ENCODE measurements around the gene DNAH5.

The DNAH5 gene

DNA sequence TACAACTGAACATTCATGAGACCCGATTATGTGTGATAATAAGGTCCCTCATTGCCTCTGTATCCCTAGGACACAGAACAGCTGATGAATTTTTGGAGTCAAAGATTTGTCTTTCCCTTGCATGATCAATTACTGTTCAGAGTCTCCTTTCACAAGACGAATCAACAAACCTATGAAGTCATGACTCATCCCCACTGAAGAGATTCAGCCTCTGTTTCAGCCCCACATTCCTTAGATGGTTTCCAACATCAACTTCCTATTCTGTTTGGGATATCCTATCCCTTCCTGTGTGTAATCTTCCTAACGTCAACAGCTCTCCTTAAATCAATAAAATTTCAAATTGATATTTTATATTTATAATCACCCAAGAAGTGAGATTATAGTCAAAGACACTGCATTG is 199.0 kb downstream of the DNAH5 start:
- no peak overlapping the region for H3K9ac ChIP-seq (ENCODE audit: low read length)

DNA sequence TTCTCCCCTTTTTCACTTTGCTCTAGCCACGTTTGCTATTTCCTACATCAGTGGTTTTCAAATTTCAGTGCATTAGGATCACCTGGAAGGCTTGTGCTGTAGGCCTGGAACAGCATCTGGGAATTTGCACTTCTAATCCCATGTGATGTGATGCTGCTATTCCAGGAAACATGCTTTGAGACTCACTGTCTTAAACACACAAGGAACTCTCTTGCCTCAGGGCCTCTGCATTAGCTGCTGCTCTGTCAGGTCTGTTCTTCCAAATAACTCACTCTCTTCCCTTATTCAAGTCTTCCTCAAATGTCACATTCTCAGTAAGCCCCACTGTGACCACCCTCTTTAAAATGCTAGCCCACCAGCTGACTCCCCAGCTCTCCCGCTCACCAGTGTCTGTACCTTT is 204.0 kb downstream of the DNAH5 start:
- Histone ChIP-seq H3K4me3 (ENCODE audit: low read length) (no peak overlapping the region), H3K27me3 (ENCODE audit: control insufficient read depth, insufficient read depth, low read length) (no peaks in the 10 kb centered on the region), H3K4me1 (ENCODE audit: control insufficient read depth, insufficient read depth, low read length) (no peaks in the 10 kb centered on the region), H3K9ac (ENCODE audit: low read length) (no peak overlapping the region), H3K9me3 (ENCODE audit: control insufficient read depth, low read length) (no peaks in the 10 kb centered on the region), H3K36me3 (ENCODE audit: control insufficient read depth, insufficient read depth, low read length) (no peaks in the 10 kb centered on the region)

More for the DNA sequence above, 199.0 kb downstream of the DNAH5 start:
- H3K36me3 ChIP-seq (ENCODE audit: control insufficient read depth, insufficient read depth, low read length): no peaks in the 10 kb centered on the region
- H3K9me3 ChIP-seq (ENCODE audit: control insufficient read depth, low read length): no peaks in the 10 kb centered on the region
- H3K4me3 ChIP-seq (ENCODE audit: low read length): no peak overlapping the region
- no peaks in the 10 kb centered on the region for H3K27me3 ChIP-seq (ENCODE audit: control insufficient read depth, insufficient read depth, low read length)
- no peaks in the 10 kb centered on the region for H3K4me1 ChIP-seq (ENCODE audit: control insufficient read depth, insufficient read depth, low read length)

DNA sequence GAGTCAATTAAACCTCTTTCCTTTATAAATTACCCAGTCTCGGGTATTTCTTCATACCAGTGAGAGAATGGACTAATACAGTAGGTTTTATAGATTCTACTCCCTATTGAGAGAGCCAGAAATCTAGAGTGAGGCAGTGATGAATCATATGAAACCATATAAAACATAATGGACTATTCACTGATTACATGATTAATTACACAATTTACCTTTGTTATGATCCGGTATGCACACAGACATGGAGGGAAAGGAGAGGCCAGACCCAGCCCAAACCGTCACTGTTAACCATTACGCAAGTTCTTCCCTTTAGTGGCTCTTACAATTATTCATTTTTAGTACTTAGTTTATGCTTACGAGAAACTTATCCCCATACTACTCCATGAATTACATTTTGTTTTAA is 205.0 kb downstream of the DNAH5 start:
- Histone ChIP-seq H3K36me3 (ENCODE audit: control insufficient read depth, insufficient read depth, low read length) (no peaks in the 10 kb centered on the region), H3K4me1 (ENCODE audit: control insufficient read depth, insufficient read depth, low read length) (no peaks in the 10 kb centered on the region), H3K27me3 (ENCODE audit: control insufficient read depth, insufficient read depth, low read length) (no peaks in the 10 kb centered on the region), H3K9ac (ENCODE audit: low read length) (no peak overlapping the region), H3K9me3 (ENCODE audit: control insufficient read depth, low read length) (no peaks in the 10 kb centered on the region), H3K4me3 (ENCODE audit: low read length) (no peak overlapping the region)

DNA sequence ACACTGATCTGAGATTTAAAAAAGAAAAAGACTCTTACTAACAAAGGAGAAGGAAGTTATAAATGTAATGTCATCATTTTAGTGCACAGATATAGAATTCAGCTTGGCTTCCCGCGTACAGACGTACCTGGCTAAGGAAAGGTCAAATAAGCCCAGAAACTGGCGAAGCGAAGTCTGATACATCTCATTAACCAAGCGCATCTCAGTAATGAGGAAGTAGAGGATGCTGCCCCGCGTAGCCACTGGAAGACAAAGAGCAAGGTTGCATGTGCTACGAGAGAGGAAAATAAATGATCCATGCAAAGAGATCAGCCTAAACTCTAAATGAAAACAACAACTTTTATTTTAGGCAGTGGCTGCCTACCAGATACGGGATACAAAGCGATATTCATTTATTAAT is 208.8 kb downstream of the DNAH5 start:
- H3K27me3 ChIP-seq (ENCODE audit: control insufficient read depth, insufficient read depth, low read length): no peaks in the 10 kb centered on the region
- no peaks in the 10 kb centered on the region for H3K9me3 ChIP-seq (ENCODE audit: control insufficient read depth, low read length)
- no peaks in the 10 kb centered on the region for H3K4me1 ChIP-seq (ENCODE audit: control insufficient read depth, insufficient read depth, low read length)
- H3K9ac ChIP-seq (ENCODE audit: low read length): no peak overlapping the region
- no peak overlapping the region for H3K4me3 ChIP-seq (ENCODE audit: low read length)
- no peaks in the 10 kb centered on the region for H3K36me3 ChIP-seq (ENCODE audit: control insufficient read depth, insufficient read depth, low read length)

DNA sequence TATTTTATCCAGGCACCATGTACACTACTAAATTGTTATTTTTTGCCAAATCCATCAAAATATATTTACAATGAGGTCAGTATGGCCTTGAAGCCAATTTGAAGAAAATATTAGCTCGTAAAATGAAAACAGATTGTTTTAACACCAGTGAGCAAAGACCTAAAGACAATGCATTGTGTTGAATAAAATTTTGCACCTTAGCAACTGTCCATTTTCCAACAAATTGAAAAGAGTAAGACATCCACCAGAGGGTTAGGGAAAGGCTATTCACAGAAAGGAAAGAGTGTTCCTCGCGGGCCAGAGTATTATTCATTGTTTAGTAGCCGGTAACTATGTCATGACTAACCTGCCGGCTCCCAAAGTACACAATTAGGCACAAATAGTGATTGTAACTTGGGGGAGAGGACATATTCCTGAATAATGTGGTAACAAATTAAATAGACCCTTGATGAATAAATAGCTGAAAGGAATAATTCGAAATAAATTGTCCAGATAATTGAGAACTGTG is 213.3 kb downstream of the DNAH5 start:
- no peaks in the 10 kb centered on the region for H3K27me3 ChIP-seq (ENCODE audit: control insufficient read depth, insufficient read depth, low read length)
- no peaks in the 10 kb centered on the region for H3K4me1 ChIP-seq (ENCODE audit: control insufficient read depth, insufficient read depth, low read length)
- no peaks in the 10 kb centered on the region for H3K9me3 ChIP-seq (ENCODE audit: control insufficient read depth, low read length)
- no peaks in the 10 kb centered on the region for H3K36me3 ChIP-seq (ENCODE audit: control insufficient read depth, insufficient read depth, low read length)
- H3K9ac ChIP-seq (ENCODE audit: low read length): no peak overlapping the region
- H3K4me3 ChIP-seq (ENCODE audit: low read length): no peak overlapping the region

DNA sequence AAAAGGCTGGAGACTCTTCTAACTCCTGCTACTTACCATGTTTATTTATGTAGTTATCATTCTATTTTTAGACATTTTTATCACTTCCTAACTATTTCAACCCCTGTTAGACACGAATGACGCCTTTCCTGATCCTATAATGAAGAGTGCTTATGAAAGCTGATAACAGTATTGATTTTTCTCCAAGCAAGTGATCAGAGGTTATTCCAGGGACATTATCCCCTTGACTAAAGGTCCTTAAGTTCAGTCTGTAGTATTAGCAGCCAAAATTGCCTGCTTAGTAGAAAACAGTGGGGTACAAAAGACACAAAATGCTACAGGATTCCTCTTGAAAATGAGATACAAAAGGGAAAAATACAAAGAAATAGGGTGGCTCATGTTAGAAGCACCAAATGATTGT is 235.6 kb downstream of the DNAH5 start:
- H3K27me3 ChIP-seq (ENCODE audit: control insufficient read depth, insufficient read depth, low read length): no peaks in the 10 kb centered on the region
- no peak overlapping the region for H3K4me3 ChIP-seq (ENCODE audit: low read length)
- no peak overlapping the region for H3K9ac ChIP-seq (ENCODE audit: low read length)
- H3K36me3 ChIP-seq (ENCODE audit: control insufficient read depth, insufficient read depth, low read length): no peaks in the 10 kb centered on the region
- no peaks in the 10 kb centered on the region for H3K4me1 ChIP-seq (ENCODE audit: control insufficient read depth, insufficient read depth, low read length)
- H3K9me3 ChIP-seq (ENCODE audit: control insufficient read depth, low read length): no peaks in the 10 kb centered on the region

DNA sequence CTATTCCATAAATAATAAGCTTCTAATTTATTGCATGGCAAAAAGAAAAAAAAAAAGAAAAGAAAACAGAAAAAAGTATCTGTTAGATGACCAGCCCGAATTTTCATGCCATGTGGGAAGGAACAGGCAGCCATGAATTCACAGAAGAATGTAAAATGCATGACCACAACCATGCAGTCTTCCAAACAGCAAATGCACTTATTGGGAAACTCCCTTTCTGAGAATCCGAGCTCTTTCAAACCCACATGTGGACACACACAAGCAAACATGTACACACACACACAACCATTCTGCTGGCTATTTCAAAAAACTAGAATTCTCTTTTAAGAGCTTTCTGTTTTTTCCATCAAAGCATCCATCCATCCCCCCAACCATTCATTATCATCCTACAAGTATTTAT is 236.1 kb downstream of the DNAH5 start:
- Histone ChIP-seq H3K27me3 (ENCODE audit: control insufficient read depth, insufficient read depth, low read length) (no peaks in the 10 kb centered on the region), H3K4me3 (ENCODE audit: low read length) (no peak overlapping the region), H3K4me1 (ENCODE audit: control insufficient read depth, insufficient read depth, low read length) (no peaks in the 10 kb centered on the region), H3K9me3 (ENCODE audit: control insufficient read depth, low read length) (no peaks in the 10 kb centered on the region), H3K36me3 (ENCODE audit: control insufficient read depth, insufficient read depth, low read length) (no peaks in the 10 kb centered on the region), H3K9ac (ENCODE audit: low read length) (no peak overlapping the region)

DNA sequence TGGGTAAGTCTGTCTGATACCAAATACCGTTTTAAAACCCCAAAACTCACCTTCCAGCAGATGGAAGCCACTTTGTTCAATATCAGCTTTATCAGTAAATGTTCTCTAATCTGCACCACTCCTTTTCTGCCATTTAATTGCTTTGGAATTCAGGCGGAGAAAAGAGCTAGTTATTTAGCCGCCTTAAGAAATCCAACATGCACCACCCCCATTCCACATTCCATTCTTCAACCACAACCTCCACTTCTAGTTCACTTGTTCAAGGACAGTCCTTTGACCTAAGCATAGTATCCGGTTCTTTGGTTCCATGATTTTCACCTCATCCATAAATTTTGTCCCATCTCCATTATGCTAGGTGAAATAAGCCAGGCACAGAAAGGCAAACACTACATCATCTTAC is 240.1 kb downstream of the DNAH5 start:
- Histone ChIP-seq H3K9me3 (ENCODE audit: control insufficient read depth, low read length) (no peaks in the 10 kb centered on the region), H3K36me3 (ENCODE audit: control insufficient read depth, insufficient read depth, low read length) (no peaks in the 10 kb centered on the region), H3K4me1 (ENCODE audit: control insufficient read depth, insufficient read depth, low read length) (no peaks in the 10 kb centered on the region), H3K27me3 (ENCODE audit: control insufficient read depth, insufficient read depth, low read length) (peaks cover 3% of the 10 kb centered on the region), H3K9ac (ENCODE audit: low read length) (no peak overlapping the region), H3K4me3 (ENCODE audit: low read length) (no peak overlapping the region)

DNA sequence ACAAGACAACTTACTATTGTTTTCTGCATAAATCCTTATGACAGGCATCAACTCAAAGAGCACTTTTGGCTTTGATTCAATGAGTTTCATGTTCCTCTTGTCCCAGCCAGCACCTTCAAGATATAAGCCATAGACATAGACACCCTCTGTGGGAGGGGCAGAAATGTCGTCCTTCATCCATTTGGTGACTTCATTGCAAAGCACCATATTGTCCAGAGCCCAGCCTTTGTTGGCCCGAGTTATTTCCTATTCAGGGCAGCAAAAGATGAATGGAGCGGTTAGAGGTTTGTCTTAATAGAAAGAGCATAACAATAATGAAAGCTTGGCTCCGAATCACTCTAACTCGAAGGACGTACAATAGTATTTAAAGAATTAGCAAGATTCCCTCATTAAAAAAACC is 243.9 kb downstream of the DNAH5 start:
- Histone ChIP-seq H3K36me3 (ENCODE audit: control insufficient read depth, insufficient read depth, low read length) (no peaks in the 10 kb centered on the region), H3K4me1 (ENCODE audit: control insufficient read depth, insufficient read depth, low read length) (no peaks in the 10 kb centered on the region), H3K9me3 (ENCODE audit: control insufficient read depth, low read length) (no peaks in the 10 kb centered on the region), H3K27me3 (ENCODE audit: control insufficient read depth, insufficient read depth, low read length) (peaks cover 3% of the 10 kb centered on the region), H3K4me3 (ENCODE audit: low read length) (no peak overlapping the region), H3K9ac (ENCODE audit: low read length) (no peak overlapping the region)

DNA sequence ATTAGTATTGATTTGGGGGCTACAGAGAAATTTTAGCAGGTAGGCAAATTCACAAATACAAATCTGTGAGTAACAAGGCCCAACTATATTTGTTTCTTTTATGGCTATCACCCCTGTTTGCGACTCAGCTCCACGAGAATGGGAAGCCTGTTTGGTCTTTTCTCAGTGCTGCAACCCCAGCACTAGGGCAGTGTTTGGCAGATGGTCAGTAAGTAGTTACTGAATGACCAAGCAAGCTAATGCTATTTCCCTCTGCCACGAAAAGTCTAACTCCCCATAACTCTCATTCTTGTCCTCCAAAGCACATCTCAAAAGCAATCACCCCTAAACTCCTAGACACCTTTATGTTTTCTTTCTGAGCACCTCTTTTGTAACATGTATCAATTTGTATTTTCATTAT is 245.6 kb downstream of the DNAH5 start:
- Histone ChIP-seq H3K27me3 (ENCODE audit: control insufficient read depth, insufficient read depth, low read length) (peaks cover 3% of the 10 kb centered on the region), H3K36me3 (ENCODE audit: control insufficient read depth, insufficient read depth, low read length) (no peaks in the 10 kb centered on the region), H3K9ac (ENCODE audit: low read length) (no peak overlapping the region), H3K9me3 (ENCODE audit: control insufficient read depth, low read length) (no peaks in the 10 kb centered on the region), H3K4me3 (ENCODE audit: low read length) (no peak overlapping the region), H3K4me1 (ENCODE audit: control insufficient read depth, insufficient read depth, low read length) (no peaks in the 10 kb centered on the region)

DNA sequence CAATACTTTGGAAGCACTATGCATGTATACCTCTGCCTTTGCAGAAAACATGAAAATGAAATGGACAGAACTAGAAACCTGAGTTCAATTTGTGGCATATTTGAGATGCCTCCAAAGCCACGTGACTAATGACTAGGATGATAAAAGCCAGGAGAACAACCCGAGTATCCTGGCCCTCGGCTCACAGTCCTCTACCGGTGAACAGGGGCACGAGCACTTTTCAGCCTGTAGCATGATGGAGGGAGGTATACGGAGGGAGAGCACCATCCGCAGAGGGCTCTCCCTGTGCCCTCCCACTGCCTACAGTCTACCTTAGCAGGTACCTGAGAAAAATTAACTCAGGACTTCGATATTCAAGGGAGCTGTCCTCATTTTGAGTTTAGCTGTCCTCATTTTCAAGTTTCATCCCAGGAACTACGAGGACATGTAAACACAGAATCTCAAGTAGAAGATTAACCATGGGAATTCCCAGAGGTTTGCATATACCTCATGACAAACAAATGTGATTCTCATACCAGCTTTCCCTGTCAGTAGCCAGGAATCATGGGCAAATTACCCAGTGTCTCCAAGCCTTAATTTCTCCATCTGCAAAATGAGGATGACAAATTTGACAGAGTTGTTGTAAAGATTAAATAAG is 249.3 kb downstream of the DNAH5 start:
- no peaks in the 10 kb centered on the region for H3K36me3 ChIP-seq (ENCODE audit: control insufficient read depth, insufficient read depth, low read length)
- H3K27me3 ChIP-seq (ENCODE audit: control insufficient read depth, insufficient read depth, low read length): no peaks in the 10 kb centered on the region
- H3K4me3 ChIP-seq (ENCODE audit: low read length): no peak overlapping the region
- H3K4me1 ChIP-seq (ENCODE audit: control insufficient read depth, insufficient read depth, low read length): no peaks in the 10 kb centered on the region
- no peaks in the 10 kb centered on the region for H3K9me3 ChIP-seq (ENCODE audit: control insufficient read depth, low read length)
- no peak overlapping the region for H3K9ac ChIP-seq (ENCODE audit: low read length)

DNA sequence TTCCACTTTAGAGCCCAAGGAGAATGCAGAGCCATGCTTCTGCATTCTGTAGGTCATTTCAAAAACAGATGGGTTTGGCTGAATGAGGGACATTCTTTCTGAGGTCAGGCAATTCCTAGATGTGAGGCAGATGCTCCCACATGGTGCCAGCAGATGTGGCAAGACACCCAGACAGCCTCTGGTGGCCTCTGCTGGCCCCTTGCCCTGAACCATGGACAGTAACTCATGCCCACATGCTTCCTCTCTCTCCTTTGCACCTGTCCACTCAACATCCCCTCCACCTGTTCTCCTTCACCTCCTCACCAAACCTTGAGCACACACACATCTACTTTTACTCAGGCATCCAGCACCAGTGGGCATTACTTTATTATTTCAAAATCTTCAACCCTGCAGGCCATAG is 252.3 kb downstream of the DNAH5 start:
- no peaks in the 10 kb centered on the region for H3K36me3 ChIP-seq (ENCODE audit: control insufficient read depth, insufficient read depth, low read length)
- H3K9me3 ChIP-seq (ENCODE audit: control insufficient read depth, low read length): no peaks in the 10 kb centered on the region
- H3K9ac ChIP-seq (ENCODE audit: low read length): no peak overlapping the region
- H3K27me3 ChIP-seq (ENCODE audit: control insufficient read depth, insufficient read depth, low read length): no peaks in the 10 kb centered on the region
- H3K4me3 ChIP-seq (ENCODE audit: low read length): no peak overlapping the region
- no peaks in the 10 kb centered on the region for H3K4me1 ChIP-seq (ENCODE audit: control insufficient read depth, insufficient read depth, low read length)

DNA sequence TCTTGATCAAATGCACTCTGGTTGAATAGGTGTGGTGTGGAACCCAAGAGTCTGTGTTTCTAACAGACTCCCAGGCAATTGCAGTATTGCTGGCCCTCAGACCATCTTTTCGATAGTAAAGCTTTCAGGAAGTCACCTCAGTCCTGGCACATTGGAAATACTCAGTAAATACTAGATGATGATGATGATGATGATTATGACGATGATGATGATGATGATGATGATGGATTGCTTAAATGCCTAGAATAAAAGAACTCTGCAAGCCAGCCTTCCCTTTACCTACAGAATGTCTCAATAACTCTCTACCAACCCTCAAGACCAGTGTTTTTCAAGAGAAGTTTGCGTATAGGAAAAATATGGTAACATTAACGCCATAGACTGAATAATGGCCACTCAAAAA is 268.0 kb downstream of the DNAH5 start:
- Histone ChIP-seq H3K4me1 (ENCODE audit: control insufficient read depth, insufficient read depth, low read length) (no peaks in the 10 kb centered on the region), H3K36me3 (ENCODE audit: control insufficient read depth, insufficient read depth, low read length) (no peaks in the 10 kb centered on the region), H3K9ac (ENCODE audit: low read length) (no peak overlapping the region), H3K4me3 (ENCODE audit: low read length) (no peak overlapping the region), H3K9me3 (ENCODE audit: control insufficient read depth, low read length) (no peaks in the 10 kb centered on the region), H3K27me3 (ENCODE audit: control insufficient read depth, insufficient read depth, low read length) (no peaks in the 10 kb centered on the region)

All from mucosa of stomach (tissue), 1 donor.